Activated effector memory CD4-positive, alpha-beta T cell treated with Interleukin-2 at 50 U/mL for 16 hours (primary cell): ENCODE measurements around the gene OR4M1.
"Not testable (repeated sequence)": the region's sequence is repeated elsewhere in the genome, so short reads cannot be mapped to it uniquely, and the experiment has no call there.

Experiments used
- DNase-seq: peaks from one replicate; pipeline ENCODE4 v3.0.0-alpha.2; 2020

Gene OR4M1, protein sequence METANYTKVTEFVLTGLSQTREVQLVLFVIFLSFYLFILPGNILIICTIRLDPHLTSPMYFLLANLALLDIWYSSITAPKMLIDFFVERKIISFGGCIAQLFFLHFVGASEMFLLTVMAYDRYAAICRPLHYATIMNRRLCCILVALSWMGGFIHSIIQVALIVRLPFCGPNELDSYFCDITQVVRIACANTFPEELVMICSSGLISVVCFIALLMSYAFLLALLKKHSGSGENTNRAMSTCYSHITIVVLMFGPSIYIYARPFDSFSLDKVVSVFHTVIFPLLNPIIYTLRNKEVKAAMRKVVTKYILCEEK

DNA sequence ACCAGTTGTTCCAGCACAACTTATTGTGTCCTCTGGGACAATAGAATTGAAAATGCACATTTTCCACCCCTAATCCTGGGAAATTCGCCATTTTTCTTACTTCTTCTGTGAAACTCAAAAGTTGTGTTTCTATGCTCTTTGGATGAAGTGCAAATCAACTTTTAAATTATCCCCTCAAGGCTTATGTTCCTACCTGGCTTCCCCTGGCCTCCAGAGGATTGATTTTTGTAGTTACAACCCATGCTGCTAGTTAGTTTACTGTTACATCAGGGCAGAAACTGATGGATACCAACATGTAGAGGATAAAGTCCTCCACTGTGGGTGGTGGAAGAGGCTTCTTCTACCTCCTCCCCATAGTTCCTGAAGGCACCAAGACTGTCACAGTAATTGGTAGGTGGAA, at the start of gene OR4M1:
Gene OR4M1, plus strand, starts transcription at position 301 of the 400 bp plus-strand sequence. CDS start 6,819 bp downstream, outside the sequence.
- DNase-seq = not testable (repeated sequence)

DNA sequence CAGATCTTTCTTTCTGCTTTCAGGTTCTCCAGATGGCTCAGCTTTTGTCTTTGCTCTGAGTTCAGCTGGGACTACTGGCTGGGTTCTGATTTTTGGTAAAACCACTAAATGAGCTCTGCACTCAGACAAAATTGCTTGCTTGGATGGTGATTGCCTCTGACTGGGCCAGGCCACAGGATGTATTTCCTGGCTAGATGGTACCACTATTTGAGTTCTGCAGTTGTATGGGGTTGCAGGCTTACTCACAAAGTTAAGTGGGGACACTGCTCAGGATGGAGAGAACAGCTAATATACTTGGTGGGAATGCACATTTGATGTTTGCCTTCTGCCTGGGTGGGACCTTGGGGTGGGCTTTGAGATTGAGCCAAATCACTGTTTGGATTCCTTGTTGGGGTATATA, 43.9 kb upstream of the OR4M1 start:
- DNase-seq = no peak

DNA sequence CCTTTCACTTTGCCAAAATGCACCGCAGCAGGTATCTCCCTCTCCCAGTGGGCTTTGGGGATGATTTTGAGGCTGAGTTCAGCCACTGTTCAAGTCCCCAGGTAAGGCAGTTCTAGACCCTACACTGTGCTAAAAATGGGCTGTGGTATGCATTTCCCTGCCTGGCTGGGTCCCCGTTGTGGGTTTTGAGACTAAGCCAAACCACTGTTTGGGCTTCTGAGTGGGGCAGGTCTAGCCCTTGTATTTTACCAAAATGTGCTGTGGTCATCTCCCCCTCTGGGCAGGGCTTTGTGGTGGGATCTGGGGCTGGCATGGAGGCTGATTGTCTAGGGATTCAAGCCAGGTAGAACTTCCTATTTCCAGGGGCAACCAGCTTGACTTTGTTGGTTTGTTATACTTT, 43.5 kb upstream of the OR4M1 start:
- DNase-seq = no peak

DNA sequence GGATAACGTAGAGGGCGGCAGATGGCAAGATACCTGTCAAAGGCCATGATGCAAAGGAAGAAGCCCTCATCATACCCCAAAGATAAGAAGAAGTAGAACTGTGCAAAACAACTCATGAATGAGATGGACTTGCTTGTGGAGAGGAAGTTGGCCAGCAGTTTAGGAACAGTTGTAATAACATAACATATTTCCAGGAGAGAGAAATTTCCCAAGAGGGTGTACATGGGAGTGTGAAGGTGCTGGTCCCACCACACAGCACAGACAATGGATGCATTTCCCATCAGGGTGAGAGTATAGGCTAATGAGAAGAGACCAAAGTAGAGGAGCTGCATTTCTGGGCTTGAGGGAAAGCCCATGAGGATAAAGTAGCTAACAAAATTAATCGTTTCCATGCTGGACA, 39.4 kb upstream of the OR4M1 start:
- DNase-seq = not testable (repeated sequence)

DNA sequence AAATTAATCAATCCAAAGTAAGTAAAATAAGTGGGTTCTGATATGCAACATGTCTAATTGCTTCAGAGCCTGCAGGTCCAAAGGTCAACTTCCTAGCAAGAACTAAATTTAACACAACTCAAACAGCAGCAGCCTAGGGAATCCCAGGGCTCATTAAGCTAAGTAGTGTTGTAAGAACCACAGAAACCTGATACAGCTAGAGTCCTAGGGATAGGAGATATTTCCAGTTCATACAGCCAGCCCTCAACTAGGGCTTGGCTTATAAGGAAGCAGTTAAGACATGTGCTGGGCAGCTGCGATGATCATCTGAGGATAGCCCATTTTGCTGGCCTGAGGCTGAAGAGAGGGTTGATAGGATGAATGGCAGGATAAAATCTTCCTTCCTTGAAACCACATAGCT, 30.0 kb upstream of the OR4M1 start, which contains the start of gene OR4Q3:
Gene OR4Q3, plus strand, starts transcription at position 316 of the 400 bp plus-strand sequence.
- no peak for DNase-seq

DNA sequence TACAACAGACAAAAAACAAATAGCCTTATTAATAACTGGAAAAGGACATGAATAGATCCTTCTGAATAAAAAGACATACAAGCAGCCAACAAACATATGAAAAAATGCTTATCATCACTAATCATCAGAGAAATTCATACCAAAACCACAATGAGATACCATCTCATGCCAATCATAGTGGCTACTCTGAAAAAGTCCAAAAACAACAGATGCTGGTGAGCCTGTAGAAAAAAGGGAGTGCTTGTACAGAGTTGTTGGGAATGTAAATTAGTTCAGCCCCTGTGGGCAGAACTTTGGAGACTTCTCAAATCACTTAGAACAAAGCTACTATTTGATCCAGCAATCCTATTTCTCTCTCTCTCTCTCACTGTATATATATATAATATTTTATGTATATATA, 21.0 kb upstream of the OR4M1 start:
- not testable (repeated sequence) for DNase-seq

DNA sequence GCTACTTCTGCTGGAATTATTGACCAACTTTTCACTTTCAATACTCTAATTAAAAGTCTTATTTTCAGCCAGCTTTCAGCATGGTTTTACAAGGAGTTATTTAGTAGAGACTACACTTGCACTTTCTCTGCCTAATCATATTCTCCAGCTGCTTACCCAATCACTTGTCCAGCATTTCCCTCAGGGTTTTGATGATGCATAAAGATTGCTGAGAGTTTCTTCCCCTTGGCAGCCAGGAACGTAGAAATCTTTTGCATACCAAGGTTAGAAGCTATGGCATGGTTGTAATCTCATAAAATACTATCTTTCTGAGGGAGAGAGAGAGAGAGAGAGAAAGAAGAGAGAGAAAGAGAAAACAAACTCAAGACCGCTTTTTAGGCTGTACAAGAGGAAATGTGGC, 19.1 kb upstream of the OR4M1 start:
- no peak for DNase-seq

DNA sequence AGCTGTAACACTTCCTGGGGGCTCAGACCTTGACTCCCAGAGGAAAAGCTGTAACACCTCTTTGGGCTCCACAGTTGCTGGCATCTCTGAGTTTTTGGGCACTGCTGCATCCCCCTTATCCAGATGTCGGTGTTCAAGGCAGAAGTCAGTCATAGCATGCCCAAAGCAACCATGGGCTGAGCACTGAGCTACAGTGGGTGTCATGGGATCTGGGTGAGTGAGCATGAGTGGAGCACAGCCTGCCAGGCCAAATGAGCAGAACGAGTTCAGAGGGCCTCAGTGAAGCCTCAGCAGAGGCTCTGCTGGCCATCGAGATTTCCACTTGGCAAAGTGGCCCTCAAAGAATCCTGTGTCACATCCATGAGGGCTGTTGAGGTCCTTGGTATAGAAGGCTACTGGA, 1.8 kb upstream of the OR4M1 start:
- not testable (repeated sequence) for DNase-seq

DNA sequence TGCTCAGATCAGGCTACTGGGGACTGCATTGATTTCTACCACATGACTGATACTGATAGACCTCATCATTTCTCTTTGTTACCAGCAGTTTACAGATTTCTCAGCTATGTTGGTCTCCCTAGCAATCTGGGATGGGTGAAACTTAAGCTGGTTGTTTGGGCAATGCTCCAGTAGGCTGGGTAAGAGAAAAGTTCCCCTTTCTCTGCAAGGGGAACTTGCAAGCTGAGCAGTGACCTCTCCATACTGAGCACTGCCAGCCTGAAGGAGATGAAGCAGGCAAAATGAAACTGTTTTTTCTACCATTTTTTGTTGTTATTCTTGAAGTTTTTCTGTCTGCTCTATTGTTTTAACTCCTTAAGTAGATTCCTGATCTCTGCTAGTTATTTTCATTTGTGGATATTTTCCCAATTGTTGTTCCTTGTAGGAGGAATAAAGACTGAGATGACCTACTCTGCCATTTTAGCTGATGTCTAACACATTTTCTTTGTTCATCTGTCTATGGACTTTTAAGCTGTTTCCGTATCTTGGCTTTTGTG, 1.3 kb upstream of the OR4M1 start:
- no peak for DNase-seq

DNA sequence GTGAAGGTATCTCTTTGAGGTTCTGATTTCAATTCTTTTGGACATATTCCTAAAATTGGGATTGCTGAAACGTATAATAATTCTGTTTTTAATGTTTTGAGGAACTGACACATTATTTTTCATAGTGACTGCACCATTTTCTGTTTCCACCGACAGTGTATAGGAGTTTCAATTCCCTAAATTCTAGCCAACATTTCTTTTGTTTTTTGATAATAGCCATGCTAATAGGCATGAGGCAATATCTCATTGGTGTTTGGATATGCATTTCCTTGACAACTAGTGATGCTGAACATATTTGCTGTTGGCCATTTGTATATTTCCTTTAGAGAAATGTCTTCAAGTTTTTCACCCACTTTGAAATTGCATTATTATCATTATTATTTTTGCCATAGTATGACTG, 850 bp upstream of the OR4M1 start:
- not testable (repeated sequence) for DNase-seq

DNA sequence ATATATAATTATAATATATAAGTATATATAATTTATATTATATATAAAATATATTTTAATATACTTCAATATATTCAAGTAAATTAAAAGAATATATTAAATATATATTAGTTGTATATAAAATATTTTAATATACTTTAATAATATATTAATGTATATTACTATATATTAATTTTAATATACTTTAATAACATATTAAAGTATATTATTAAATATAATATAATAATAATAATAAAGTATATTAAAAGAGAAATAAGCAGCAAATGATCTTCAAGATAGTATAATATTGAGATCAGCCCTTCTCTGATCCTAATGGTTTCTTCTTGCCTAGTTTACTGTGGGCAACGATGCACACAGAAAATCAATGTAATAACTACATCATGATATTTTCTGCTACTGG, 2.3 kb downstream of the OR4M1 start:
- no peak for DNase-seq

DNA sequence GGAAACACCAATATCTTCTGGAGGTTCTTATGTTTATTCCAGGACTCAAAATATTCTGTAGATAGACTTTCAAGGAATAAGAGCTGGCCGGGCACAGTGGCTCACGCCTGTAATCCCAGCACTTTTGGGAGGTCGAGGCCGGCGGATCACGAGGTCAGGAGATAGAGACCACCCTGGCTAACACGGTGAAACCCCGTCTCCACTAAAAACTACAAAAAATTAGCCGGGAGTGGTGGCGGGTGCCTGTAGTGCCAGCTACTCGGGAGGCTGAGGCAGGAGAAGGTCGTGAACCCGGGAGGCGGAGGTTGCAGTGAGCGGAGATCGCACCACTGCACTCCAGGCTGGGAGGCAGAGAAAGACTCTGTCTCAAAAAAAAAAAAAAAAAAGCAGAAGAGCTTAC, 12.5 kb downstream of the OR4M1 start:
- DNase-seq = not testable (repeated sequence)

DNA sequence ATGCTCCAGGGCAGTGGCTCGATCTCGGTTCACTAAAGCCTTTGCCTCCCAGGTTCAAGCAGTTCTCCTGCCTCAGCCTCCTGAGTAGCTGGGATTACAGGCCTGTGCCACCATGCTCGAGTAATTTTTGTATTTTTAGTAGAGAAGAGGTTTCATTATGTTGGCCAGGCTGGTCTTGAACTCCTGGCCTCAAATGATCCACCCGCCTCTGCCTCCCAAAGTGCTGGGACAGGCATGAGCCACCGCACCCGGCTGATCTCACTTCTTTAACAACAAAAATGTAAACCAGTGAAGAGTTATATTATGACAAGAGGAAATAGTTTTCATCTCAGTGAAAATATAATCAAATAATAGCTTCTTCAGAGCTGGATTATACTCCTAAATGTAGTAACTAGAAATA, 14.0 kb downstream of the OR4M1 start:
- DNase-seq = not testable (repeated sequence)

DNA sequence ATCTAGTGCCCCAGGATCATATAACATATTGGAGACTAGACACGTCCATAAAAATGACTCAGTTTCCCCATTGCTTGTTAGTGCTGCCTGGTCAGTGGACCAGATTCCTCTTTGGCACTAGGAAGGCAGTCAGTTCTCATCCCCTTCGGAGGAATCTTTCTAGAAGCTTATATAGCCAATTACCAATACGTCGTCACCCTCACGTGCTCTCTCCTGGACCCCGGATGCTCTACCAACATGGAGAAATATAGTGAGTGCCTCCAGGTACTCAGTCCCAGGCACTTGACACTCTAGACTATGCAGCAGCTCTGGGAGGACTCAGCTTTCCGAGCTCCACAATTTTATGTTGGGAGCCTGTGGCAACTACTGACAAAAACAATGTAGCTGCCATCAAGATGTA, 14.8 kb downstream of the OR4M1 start:
- DNase-seq = not testable (repeated sequence)

DNA sequence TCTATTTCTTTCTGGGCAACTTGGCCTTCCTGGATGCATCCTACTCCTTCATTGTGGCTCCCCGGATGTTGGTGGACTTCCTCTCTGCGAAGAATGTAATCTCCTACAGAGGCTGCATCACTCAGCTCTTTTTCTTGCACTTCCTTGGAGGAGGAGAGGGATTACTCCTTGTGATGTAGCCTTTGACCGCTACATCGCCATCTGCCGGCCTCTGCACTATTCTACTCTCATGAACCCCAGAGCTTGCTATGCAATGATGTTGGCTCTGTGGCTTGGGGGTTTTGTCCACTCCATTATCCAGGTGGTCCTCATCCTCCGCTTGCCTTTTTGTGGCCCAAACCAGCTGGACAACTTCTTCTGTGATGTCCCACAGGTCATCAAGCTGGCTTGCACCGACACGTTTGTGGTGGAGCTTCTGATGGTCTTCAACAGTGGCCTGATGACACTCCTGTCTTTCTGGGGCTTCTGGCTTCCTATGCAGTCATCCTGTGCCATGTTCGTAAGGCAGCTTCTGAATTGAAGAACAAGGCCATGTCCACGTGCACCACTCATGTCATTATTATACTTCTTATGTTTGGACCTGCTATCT, 23.3 kb downstream of the OR4M1 start:
- not testable (repeated sequence) for DNase-seq

DNA sequence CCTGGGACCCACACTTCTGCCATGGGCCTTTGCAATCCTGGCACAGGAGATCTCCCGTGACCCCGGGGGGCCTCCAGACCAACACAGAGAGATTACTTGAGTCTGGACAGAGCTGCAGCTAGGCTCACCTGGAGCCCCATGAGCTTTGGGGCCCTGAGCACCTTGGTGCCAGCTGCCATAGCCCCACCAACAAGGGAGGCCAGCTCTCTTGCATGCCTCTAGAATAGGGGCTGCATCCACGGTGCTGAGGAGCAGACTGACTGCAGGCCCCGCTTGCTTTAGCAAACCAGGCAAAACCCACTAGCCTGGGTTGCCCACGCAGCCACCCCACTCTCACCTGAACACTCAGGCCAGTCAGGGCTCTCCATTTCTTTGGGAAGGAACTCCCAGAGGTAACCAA, 26.6 kb downstream of the OR4M1 start:
- DNase-seq = no peak

DNA sequence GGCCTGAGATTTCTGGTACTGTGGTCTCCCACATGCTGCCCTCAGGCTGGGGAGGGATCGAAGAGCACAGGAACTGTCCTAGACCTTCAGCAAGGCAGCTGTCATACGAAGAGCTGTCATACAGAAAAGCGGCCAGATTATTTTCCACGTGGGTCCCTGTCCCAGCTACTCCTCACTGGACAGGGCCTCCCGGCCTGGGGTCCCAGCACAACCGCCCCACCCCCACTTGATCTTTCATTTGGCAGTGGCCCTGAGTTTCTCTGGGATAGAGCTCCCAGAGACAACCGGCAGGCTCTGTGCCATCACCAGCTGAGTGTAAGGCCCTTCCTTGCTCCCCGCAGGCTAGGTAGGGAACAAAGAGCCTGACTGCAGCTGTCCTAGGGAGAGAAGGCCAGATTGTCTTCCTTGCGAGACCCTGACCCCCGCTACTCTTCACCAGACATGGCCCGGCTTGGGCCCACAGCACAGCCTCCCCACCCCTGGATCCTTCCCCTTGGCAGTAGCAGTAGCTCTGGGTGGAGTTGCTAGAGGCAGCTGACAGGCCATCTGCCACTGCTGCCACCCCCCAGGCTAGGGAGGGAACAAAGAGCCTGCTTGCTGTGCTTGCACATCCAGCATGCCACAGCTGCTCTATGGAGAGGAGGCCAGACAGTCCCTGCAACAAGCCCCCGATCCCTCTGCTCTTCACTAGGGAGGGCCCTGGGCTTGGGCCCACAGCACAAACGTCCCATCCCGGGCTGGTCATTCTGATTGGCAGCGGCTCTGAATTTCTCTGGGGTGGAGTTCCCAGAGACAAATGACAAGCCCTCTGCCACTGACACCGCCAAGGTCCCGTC, 27.2 kb downstream of the OR4M1 start:
- DNase-seq = no peak

DNA sequence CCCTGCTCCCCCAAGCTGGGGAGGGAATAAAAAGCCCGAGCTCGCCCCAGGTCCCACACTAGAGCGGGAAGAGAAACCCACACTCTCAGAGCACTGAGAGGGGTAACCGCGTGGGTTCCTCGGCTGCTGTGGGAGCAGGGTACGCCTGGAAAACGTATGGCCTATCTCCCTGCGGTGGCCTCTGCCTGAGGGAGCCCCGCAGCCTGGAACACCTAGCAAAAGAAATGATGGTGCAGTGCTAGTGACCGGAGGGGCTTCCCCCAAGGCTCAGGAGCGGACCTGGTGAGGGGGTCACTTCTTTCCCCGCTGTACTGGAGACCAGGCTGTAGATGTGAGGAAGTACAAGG, 27.8 kb downstream of the OR4M1 start:
- no peak for DNase-seq

DNA sequence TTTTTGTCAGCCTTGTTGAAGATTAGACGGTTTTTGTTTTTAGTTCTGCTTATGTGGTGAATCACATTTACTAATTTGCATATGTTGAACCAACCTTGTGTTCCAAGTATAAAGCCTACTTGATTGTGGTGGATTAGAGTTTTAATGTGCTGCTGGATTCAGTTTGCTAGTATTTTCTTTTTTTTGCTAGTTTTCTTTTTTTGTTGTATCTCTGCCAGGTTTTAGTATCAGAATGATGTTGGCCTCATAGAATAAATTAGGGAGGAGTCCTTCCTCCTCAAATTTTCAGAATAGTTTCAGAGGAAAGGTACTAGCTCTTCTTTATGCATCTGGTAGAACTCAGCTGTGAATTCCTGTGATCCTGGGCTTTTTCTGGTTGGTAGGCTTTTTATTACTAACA, 30.2 kb downstream of the OR4M1 start, which contains the start of gene OR4N2:
Gene OR4N2, plus strand, starts transcription at position 301 of the 400 bp plus-strand sequence. CDS start 23,679 bp downstream, outside the sequence.
- not testable (repeated sequence) for DNase-seq

DNA sequence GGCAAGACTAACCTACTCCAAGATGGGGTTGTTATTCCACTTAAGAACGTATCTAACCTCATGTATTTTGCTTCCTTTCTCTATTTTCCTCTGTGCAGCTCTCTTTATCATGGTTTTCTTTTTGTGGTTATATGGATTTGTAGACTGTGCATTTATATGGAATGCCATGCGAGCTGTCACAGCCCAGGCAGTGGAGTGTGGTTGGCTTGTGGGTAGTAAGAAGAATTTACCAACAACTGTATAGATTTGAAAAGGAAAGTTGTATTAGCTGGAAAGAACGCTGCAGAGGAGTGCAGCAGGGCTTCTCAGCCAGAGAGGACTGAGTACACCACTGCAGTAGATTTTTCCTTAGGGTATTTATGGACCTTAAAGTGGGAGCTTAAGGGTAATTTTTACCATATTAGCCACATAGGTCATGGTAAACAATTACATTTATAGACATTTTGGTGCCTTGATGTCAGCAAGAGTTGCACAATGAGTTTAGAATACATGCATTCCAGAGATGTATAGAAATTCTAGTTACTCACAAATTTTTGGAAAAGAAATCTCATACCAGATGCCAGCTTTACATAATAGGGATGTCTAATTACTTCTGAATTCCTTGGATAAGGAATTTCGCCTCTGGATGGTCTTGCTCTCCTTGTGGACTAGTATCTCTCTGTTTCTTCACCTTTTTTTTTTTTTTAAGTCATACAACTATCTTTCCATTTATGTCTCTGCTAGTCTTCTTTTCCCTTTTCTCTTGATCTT, 40.0 kb downstream of the OR4M1 start:
- not testable (repeated sequence) for DNase-seq

DNA sequence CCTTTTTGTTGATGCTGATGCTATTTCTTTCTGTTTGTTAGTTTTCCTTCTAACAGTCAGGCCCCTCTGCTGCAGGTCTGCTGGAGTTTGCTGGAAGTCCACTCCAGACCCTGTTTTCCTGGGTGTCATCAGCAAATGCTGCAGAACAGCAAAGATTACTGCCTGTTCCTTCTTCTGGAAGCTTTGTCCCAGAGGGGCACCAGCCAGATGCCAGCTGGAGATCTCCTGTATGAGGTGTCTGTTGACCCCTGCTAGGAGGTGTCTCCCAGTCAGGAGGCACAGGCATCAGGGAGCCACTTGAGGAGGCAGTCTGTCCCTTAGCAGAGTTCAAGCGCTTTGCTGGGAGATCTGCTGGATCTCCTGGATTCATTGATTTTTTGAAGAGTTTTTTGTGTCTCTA, 46.6 kb downstream of the OR4M1 start:
- not testable (repeated sequence) for DNase-seq

DNA sequence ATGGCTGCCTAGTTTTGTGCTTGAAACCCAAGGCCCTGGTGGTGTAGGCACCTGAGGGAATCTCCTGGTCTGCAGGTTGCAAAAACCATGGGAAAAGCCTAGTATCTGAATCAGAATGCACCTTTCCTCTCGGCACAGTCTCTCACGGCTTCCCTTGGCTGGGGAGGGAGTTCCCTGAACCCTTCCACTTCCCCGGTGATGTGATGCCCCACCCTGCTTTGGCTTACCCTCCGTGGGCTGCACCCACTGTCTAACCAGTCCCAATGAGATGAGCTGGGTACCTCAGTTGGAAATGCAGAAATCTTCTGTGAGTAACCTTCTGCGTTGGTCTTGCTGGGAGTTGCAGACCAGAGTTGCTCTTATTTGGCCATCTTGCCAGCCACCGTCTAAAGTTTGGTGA, 47.7 kb downstream of the OR4M1 start:
- DNase-seq = not testable (repeated sequence)

DNA sequence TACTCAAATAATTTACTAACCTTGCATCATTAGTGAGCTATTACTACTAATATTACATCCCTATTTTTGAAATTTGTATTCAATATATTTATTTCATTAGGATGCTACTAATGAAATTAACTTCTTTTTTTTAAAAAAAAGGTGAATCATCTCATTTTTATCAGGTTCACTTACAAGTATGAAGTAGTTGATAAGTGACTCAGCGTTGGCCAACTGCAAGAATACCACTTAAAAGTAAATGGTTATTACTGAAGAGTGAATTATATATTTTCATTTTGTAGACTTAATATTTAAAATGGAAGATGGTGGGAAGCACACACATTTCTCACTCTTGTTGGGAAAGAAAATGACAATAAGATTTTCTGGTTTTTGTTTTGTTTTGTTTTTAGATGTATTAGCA, 49.9 kb downstream of the OR4M1 start:
- no peak for DNase-seq
